ENCODE results near the gene TNFAIP8L2.
"Not testable (repeated sequence)": the region's sequence is repeated elsewhere in the genome, so short reads cannot be mapped to it uniquely, and the experiment has no call there.

TNFAIP8L2 gene

GRCh38 chr1:151193304-151193703, 36.9 kb downstream of the TNFAIP8L2 start:
- no peak for DNase-seq

- DNase-seq, result no peak
Measured at GRCh38 chr1:151193856-151194255, 37.4 kb downstream of the TNFAIP8L2 start.

- not testable (repeated sequence) for DNase-seq
Measured at GRCh38 chr1:151194894-151195594, 38.6 kb downstream of the TNFAIP8L2 start.

- peak; percentile 53 for DNase-seq
Measured at GRCh38 chr1:151196292-151196800, 39.9 kb downstream of the TNFAIP8L2 start.

- DNase-seq, result no peak
Measured at GRCh38 chr1:151197863-151198253, 41.4 kb downstream of the TNFAIP8L2 start.

GRCh38 chr1:151198254-151199127, 42.0 kb downstream of the TNFAIP8L2 start, which contains the start of gene PIP5K1A:
Gene PIP5K1A, plus strand, starts transcription at chr1:151198552. Its CDS starts 445 bp downstream, at chr1:151198997.
- DNase-seq, result peak; percentile 88

GRCh38 chr1:151199873-151200581, 43.6 kb downstream of the TNFAIP8L2 start:
- DNase-seq, result no peak

- DNase-seq, result not testable (repeated sequence)
Measured at GRCh38 chr1:151205381-151205965, 49.0 kb downstream of the TNFAIP8L2 start.

Measured in NCI-H1417 treated with DMSO at 0.1 percent for 48 hours (cell line).